Natural killer cell (primary cell): ENCODE data around the gene FAM110D. TPM values are rescaled to one million over a fixed set of nuclear protein-coding genes. Genes with fewer than 3 reads are reported as not detected.

ENCODE experiments used
- ATAC-seq, 3 donors: fragments of 150-1000 bp in 2 of 3; fragments of 200-7000 bp in 1 of 3; cut with Tn5 transposase; 1 replicate in 1 of 3; 2 replicates in 2 of 3; pipeline ENCODE4 v1.10.0; 2021; ENCODE audit warnings: mild to moderate bottlenecking in 2 of 3, moderate library complexity in 2 of 3
- DNase-seq, 2 donors: peaks; one replicate each; pipeline versions ENCODE4 v3.0.0 to v3.0.0-alpha.2; 2013 to 2021; ENCODE audit warnings: mixed read lengths in 1 of 2
- H3K27ac ChIP-seq: one replicate; pipeline ENCODE4 v1.5.1; 2013; ENCODE audit warnings: mild to moderate bottlenecking, low read length
- H3K27me3 ChIP-seq: one replicate; pipeline ENCODE4 v1.6.1; 2013; ENCODE audit warnings: low read length; ENCODE audit not compliant: control insufficient read depth, insufficient read depth
- H3K36me3 ChIP-seq: one replicate; pipeline ENCODE4 v1.6.1; 2013; ENCODE audit warnings: low read length; ENCODE audit not compliant: control insufficient read depth, insufficient read depth
- H3K4me1 ChIP-seq: one replicate; pipeline ENCODE4 v1.6.1; 2013; ENCODE audit warnings: low read length; ENCODE audit not compliant: control insufficient read depth, insufficient read depth
- H3K4me3 ChIP-seq: one replicate; pipeline ENCODE4 v1.5.1; 2013; ENCODE audit warnings: low read length
- H3K9me3 ChIP-seq: one replicate; pipeline ENCODE4 v1.6.1; 2013; ENCODE audit warnings: low read length; ENCODE audit not compliant: control insufficient read depth, insufficient read depth
- H3K27ac Mint-ChIP-seq, 2 donors: one replicate each; pipeline ENCODE4 v1.8.0; 2022; ENCODE audit warnings: mild to moderate bottlenecking in 2 of 2, mixed read lengths in 2 of 2, moderate library complexity in 1 of 2
- H3K27me3 Mint-ChIP-seq, 2 donors: one replicate each; pipeline ENCODE4 v1.8.0; 2022; ENCODE audit warnings: low read depth in 2 of 2, mixed read lengths in 2 of 2
- H3K36me3 Mint-ChIP-seq: one replicate; pipeline ENCODE4 v1.8.0; 2022; ENCODE audit warnings: mixed read lengths
- H3K4me1 Mint-ChIP-seq, 2 donors: one replicate each; pipeline ENCODE4 v1.8.0; 2022; ENCODE audit warnings: mixed read lengths in 2 of 2
- H3K4me3 Mint-ChIP-seq: one replicate; pipeline ENCODE4 v1.8.0; 2022; ENCODE audit warnings: mild to moderate bottlenecking, moderate library complexity, mixed read lengths
- H3K9me3 Mint-ChIP-seq, 2 donors: one replicate each; pipeline ENCODE4 v1.8.0; 2022; ENCODE audit warnings: mixed read lengths in 2 of 2
- WGBS: methylation state at CpG from one replicate; pipeline ENCODE4 v1.1.7; 2013; ENCODE audit warnings: missing lambda C conversion rate; ENCODE audit not compliant: insufficient coverage; 5-methylcytosine and 5-hydroxymethylcytosine counted together
- intact Hi-C: fragments of 100-400 bp; cut with micrococcal nuclease; formaldehyde crosslinking; loops from one replicate; pipeline ENCODE4 v1.14.2; 2022
- total RNA-seq, 4 donors: library from RNA; stranded (reverse); fragments of 120-200 nt in 1 of 4; gene quantifications; one replicate each; pipeline versions ENCODE4 v1.2.3 to v1.2.4, GENCODE V29; 2013 to 2022
- TF ChIP-seq, protein P1 (sequence below): fragments of 200-600 bp; IDR thresholded peaks from one replicate; pipeline ENCODE4 v1.8.0; 2022; ENCODE audit warnings: antibody characterized with exemption

FAM110D gene
- total RNA-seq, 3 donors from 2014 or later (not counting 1 experiment from before 2014, with no cell fraction given): not detected

DNA sequence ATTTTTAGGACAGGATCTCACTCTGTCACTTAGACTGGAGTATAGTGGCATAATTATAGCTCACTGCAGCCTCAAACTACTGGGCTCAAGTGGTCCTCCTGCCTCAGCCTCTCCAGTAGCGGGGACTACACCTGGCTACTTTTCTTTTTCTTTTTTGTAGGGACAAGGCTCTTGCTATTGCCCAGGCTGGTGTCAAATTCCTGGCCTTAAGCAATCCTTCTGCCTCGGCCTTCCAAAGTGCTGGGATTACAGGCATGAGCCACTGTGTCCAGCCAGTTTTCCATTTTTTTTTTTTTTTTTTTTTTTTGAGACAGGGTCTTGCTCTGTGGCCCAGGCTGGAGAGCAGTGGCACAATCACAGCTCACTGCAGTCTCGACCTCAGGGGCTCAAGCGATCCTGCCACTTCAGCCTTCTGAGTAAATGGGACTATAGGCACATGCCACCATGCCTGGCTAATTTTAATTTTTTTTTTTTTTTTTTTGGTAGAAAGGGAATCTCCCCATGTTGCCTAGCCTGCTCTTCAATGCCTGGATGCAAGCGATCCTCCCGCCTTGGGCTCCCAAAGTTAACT, 54.5 kb downstream of the FAM110D start:
- H3K4me3 Mint-ChIP-seq: no peak overlapping the region
- H3K4me1 Mint-ChIP-seq: no peaks in the 10 kb centered on the region
- TF ChIP-seq, protein P1, sequence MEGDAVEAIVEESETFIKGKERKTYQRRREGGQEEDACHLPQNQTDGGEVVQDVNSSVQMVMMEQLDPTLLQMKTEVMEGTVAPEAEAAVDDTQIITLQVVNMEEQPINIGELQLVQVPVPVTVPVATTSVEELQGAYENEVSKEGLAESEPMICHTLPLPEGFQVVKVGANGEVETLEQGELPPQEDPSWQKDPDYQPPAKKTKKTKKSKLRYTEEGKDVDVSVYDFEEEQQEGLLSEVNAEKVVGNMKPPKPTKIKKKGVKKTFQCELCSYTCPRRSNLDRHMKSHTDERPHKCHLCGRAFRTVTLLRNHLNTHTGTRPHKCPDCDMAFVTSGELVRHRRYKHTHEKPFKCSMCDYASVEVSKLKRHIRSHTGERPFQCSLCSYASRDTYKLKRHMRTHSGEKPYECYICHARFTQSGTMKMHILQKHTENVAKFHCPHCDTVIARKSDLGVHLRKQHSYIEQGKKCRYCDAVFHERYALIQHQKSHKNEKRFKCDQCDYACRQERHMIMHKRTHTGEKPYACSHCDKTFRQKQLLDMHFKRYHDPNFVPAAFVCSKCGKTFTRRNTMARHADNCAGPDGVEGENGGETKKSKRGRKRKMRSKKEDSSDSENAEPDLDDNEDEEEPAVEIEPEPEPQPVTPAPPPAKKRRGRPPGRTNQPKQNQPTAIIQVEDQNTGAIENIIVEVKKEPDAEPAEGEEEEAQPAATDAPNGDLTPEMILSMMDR: no peak
- no peaks in the 10 kb centered on the region for H3K9me3 ChIP-seq
- H3K36me3 Mint-ChIP-seq: no peaks in the 10 kb centered on the region
- ATAC-seq: no peak
- H3K36me3 ChIP-seq: no peaks in the 10 kb centered on the region
- H3K4me1 ChIP-seq: no peaks in the 10 kb centered on the region
- H3K4me3 ChIP-seq: no peak overlapping the region
- no peak overlapping the region for H3K27ac Mint-ChIP-seq
- intact Hi-C loops: no loop called here
- H3K27me3 ChIP-seq: no peaks in the 10 kb centered on the region
- WGBS: 92% methylated on average over 6 of the region's 6 CpGs
- no peak overlapping the region for H3K27ac ChIP-seq
- H3K27me3 Mint-ChIP-seq: peaks cover 7 to 13% of the 10 kb centered on the region in 2 donors
- H3K9me3 Mint-ChIP-seq: no peaks in the 10 kb centered on the region
- DNase-seq: no peak

Other genes starting within 250 kb of the FAM110D start
- 10 to 100 TPM; 39.0 to 95.1 (median 68.6) TPM for gene PAFAH2, start 161.0 kb upstream of the FAM110D start, total RNA-seq
- gene EXTL1, start 137.3 kb upstream of the FAM110D start, total RNA-seq: not detected
- not detected for gene SLC30A2, start 113.0 kb upstream of the FAM110D start, total RNA-seq
- not detected for gene TRIM63, start 91.4 kb upstream of the FAM110D start, total RNA-seq
- gene PDIK1L, start 47.3 kb upstream of the FAM110D start, total RNA-seq: 1 to 10 TPM; 3.1 to 8.2 (median 8.1) TPM
- not detected for gene C1orf232, start 9.9 kb downstream of the FAM110D start, total RNA-seq
- gene ZNF593, start 10.8 kb downstream of the FAM110D start, total RNA-seq: 10 to 100 TPM in 2 of 3 donors, 1 to 10 TPM in 1; 8.6 to 17.8 (median 15.6) TPM
- not detected for gene ZNF593OS, start 12.8 kb downstream of the FAM110D start, total RNA-seq
- gene CNKSR1, start 18.4 kb downstream of the FAM110D start, total RNA-seq: 1 to 10 TPM in 2 of 3 donors, under 1 TPM in 1; 0.89 to 1.9 (median 1.0) TPM
- gene CATSPER4, start 31.5 kb downstream of the FAM110D start, total RNA-seq: not detected
- gene CEP85, start 75.1 kb downstream of the FAM110D start, total RNA-seq: 10 to 100 TPM; 13.0 to 20.4 (median 18.0) TPM
- gene SH3BGRL3, start 121.0 kb downstream of the FAM110D start, total RNA-seq: 100 to 1,000 TPM; 396 to 488 (median 437) TPM
- 10 to 100 TPM; 22.7 to 32.0 (median 31.7) TPM for gene UBXN11, start 147.6 kb downstream of the FAM110D start, total RNA-seq
- 100 to 1,000 TPM; 454 to 485 (median 482) TPM for gene CD52, start 158.9 kb downstream of the FAM110D start, total RNA-seq
- 1 to 10 TPM; 2.5 to 5.8 (median 3.2) TPM for gene CRYBG2, start 195.1 kb downstream of the FAM110D start, total RNA-seq
- gene ZNF683, start 213.7 kb downstream of the FAM110D start, total RNA-seq: 10 to 100 TPM in 2 of 3 donors, 1 to 10 TPM in 1; 9.6 to 38.2 (median 19.7) TPM